Panc1 (cell line): ENCODE data around the gene NTN3.

Experiments
- CTCF ChIP-seq: fragments of 450-650 bp; IDR thresholded peaks from 2 replicates; pipeline ENCODE4 v1.5.1; 2017; ENCODE audit warnings: mild to moderate bottlenecking
- POLR2AphosphoS5 ChIP-seq: IDR thresholded peaks from 2 replicates; pipeline ENCODE4 v1.6.1; 2012; ENCODE audit warnings: mild to moderate bottlenecking, low read depth, low read length, moderate library complexity
- REST ChIP-seq, 2 experiments: IDR thresholded peaks; 2 replicates each; pipeline ENCODE4 v1.6.1; 2011 to 2012; ENCODE audit warnings: low read depth in 2 of 2, control low read depth in 1 of 2, low read length in 1 of 2, mild to moderate bottlenecking in 1 of 2, moderate library complexity in 1 of 2; ENCODE audit not compliant: insufficient read depth in 1 of 2
- SIN3A ChIP-seq: IDR thresholded peaks from 2 replicates; pipeline ENCODE4 v1.6.1; 2012; ENCODE audit warnings: low read depth, mild to moderate bottlenecking, low read length, moderate library complexity, borderline replicate concordance; ENCODE audit not compliant: insufficient read depth
- TCF7L2 ChIP-seq: IDR thresholded peaks from 2 replicates; pipeline ENCODE4 v1.6.1; 2011; ENCODE audit warnings: mild to moderate bottlenecking, low read depth, low read length, inconsistent platforms

GRCh38 chr16:2438121-2438520 is 33.0 kb upstream of the NTN3 start:
- TF ChIP-seq SIN3A (no peak), TCF7L2 (no peak), CTCF (no peak), POLR2AphosphoS5 (no peak), REST (IDR thresholded peaks at IDR 0.05; ENCODE audit: insufficient read depth in 1 of 2, low read depth in 2 of 2, low read length in 1 of 2) (no peak)
